GM19463 (cell line): ENCODE measurements around the gene CHAC1.
A peak's percentile ranks its signal among the peaks of the same experiment; 100 is the strongest.
"Not testable (repeated sequence)": the region's sequence is repeated elsewhere in the genome, so short reads cannot be mapped to it uniquely, and the experiment has no call there.

ENCODE experiments used
- ATAC-seq: cut with Tn5 transposase; IDR thresholded peaks from one replicate; pipeline ENCODE4 v1.9.1; 2021; ENCODE audit warnings: mild to moderate bottlenecking, moderate library complexity; ENCODE audit not compliant: unreplicated experiment

CHAC1 gene

GRCh38 chr15:40936709-40937666, 16.3 kb upstream of the CHAC1 start:
- no peak for ATAC-seq

DNA sequence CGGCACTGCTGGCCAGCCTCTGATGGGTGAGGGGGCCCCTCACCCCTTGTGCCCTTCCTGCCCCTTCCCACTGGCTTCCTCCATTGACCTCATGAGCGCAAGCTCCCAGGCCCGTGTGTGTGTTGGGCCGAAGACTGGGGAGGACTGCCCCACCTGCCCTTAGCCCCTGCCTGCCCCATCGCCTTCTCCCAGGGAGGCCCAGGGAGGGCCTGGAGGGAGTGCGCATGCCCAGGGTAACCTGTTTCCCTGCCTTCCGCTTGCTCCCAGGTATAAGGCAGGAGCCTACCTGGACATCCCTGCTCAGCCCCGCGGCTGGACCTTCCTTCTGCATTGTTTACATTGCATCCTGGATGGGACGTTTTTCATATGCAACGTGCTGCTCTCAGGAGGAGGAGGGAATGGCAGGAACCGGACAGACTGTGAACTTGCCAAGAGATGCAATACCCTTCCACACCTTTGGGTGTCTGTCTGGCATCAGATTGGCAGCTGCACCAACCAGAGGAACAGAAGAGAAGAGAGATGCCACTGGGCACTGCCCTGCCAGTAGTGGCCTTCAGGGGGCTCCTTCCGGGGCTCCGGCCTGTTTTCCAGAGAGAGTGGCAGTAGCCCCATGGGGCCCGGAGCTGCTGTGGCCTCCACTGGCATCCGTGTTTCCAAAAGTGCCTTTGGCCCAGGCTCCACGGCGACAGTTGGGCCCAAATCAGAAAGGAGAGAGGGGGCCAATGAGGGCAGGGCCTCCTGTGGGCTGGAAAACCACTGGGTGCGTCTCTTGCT, 15.3 kb upstream of the CHAC1 start:
- no peak for ATAC-seq

- ATAC-seq: no peak
These were observed 14.8 kb upstream of the CHAC1 start for GRCh38 chr15:40938536-40938870.

GRCh38 chr15:40940296-40940801, 12.9 kb upstream of the CHAC1 start:
- no peak for ATAC-seq

DNA sequence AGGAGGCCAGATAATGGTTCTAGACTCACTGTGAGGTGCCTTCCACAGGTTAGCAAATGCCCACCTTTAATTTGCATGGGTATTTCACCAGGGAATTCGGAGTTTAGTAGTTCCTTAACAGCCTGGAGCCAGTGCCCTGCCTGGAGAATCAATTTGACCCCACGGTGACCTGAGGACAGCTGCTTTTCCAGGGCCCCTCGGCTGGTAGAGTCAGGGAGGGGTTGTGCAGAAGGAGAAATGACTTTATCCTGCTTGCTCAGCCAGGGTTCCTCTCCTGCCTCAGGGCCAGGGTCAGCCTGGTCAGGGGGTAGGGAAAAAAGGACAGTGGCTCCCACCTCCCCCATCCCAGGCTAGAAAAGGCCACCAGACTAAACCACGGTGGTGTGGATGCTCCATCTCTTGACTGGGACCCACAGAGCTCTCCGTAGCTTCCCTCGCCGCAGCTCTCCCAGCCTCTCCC, 12.2 kb upstream of the CHAC1 start:
- no peak for ATAC-seq

DNA sequence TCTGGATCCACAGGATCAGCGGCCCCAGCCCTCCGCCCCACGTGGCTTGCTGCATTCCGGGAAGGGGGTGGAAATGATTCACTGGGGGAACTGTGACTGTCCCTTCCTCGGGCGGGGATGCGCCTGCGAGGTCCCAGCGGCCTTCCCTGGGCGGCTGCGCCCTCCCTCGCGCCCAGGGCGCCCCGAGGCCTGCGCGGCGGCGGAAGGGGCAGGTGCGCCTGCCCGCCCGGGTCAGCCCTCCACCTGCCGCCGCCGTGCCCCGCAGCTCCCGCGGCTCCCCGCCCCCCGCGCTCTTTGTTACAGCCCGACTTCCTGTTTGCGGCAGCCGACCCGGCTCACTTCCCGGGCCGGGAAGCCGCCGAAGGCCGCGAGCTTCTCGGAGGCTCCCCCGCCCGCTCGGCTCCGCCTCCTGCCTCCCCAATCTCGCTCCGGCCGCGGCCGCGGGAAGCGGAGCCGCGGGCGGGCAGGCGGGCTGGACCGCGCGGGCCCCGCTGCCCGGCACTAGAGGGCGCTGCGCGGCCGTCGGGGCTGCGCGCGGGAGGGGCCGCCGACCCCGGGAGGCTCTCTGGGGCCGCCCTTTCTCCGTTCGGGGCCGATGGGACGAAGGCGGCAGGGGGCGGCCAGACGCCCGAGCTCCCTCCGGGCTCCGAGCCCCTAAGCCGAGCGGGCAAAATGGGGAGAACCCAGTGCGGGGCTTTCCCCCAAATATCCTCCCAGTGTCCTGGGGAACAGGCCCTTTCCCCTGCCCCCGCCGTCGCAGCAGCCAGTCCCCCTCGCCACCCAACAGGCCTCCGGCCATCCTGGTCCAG, 11.5 kb upstream of the CHAC1 start:
- ATAC-seq: peak; percentile 53

DNA sequence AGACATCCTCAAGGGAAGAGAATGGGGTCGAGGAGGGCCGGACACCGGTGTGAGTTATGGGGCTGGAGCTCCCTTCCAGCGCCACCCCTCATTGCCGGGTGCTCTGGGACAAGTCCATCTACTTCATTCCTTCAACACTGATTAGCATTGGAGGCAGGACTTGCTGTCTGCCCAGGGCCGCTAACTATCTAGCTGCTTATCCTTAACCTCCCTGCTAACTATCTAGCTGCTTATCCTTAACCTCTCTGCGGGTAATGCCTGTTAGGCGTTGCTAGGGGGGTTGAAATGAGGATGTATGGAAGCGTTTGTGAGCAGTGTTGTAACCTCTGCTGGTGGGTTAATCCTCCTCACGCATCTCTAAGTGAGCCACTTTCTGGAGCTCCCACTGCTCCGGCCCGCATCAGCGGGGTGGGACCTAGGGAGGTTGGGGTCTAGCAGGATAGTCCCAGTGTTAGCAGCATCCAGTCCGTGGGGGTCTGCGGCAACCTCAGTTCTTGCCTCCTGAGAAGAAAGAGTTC, 10.9 kb upstream of the CHAC1 start:
- ATAC-seq: no peak

- ATAC-seq: no peak
These were observed 10.4 kb upstream of the CHAC1 start for GRCh38 chr15:40942878-40943277.

GRCh38 chr15:40943764-40944365, 9.4 kb upstream of the CHAC1 start:
- ATAC-seq: no peak

- ATAC-seq: no peak
These were observed 8.6 kb upstream of the CHAC1 start for GRCh38 chr15:40944510-40945296.

DNA sequence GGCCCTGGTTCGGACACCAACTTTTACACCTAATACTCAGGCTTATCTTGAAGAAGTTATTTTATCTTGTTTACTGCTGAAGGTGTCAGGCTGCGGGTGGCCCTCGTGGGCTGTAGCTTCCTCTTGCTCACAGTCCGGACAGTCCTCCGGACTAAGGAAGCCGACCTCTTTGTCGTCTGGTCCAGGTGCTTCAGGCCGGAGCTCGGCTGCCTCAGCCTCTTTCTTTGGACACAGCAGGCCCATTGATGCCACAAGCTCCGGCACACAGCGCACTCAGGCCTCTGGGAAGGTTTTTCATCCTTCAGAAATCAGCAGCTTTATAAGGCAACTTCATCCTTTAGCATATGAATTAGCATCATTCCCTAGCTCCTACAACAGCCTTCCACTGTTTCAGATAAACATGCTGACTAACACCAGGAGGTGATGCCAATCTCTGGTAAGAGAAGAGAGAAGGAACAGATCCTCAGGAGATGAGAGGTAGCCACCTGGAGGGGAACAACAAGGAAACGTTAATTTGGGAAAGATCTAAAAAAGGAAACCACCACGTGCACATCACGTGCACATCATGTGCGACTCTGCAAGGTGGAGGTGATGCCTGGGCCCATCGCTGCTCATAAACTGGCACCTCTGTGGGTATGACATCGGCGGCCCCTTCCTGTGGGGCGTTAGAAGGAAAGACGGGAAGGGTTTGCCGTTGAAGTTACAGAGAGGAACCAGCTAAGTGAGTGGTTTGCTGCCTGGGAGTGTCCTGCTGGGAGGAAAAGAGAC, 4.4 kb upstream of the CHAC1 start:
- ATAC-seq: no peak

DNA sequence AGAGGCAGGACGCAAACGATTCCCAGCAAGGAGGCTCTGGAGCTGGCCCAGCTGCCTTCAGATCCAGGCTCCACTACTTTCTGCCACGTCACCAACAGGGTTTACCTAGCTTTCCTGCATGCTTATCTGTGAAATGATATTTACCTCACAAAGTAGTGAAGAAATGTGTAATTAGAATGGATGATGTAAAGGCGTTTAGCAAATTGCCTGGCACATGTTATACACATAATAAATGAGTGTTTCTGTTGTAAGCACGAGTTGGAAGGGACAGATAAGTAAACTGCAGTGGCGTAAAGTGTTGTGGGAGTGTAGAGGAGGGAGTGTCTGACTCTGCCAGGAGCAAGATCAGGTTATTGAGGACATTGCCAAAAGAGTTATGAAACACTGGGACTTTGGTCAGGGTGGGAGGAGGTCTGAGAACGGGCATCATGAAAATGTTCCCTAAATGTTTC, 3.5 kb upstream of the CHAC1 start:
- no peak for ATAC-seq

GRCh38 chr15:40951764-40952163, 1.5 kb upstream of the CHAC1 start:
- no peak for ATAC-seq

- no peak for ATAC-seq
These were observed 870 bp upstream of the CHAC1 start for GRCh38 chr15:40952301-40952900.

- ATAC-seq: no peak
These were observed 423 bp downstream of the CHAC1 start for GRCh38 chr15:40953713-40954074.

- not testable (repeated sequence) for ATAC-seq
These were observed 1.0 kb downstream of the CHAC1 start for GRCh38 chr15:40954158-40954848.

DNA sequence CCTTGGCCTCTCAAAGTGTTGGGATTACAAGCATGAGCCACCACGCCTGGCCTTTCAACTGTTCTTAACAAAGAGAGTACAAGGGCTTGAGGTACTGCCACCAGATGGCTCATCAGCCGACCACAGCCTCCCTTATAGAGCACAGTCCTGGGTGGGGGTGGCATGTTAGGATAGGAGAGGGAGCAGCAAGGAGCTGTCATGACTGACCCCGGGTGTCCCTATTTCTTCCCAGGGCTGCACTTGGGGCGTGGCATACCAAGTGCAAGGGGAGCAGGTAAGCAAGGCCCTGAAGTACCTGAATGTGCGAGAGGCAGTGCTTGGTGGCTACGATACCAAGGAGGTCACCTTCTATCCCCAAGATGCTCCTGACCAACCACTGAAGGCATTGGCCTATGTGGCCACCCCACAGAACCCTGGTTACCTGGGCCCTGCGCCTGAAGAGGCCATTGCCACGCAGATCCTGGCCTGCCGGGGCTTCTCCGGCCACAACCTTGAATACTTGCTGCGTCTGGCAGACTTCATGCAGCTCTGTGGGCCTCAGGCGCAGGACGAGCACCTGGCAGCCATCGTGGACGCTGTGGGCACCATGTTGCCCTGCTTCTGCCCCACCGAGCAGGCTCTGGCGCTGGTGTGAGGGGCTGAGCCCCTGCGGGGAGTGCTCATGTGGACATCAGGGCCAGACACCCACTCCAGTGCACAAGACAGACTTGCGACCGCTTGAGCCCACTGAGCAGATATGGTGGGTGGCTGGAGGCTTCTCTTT, 2.1 kb downstream of the CHAC1 start:
- ATAC-seq: no peak
